Transverse colon (tissue), 3 donors: ENCODE results near the gene PRKCE.

ENCODE experiments used
- POLR2A ChIP-seq: fragments of 450-650 bp; IDR thresholded peaks from one replicate; pipeline ENCODE4 v1.6.1; 2016; ENCODE audit warnings: antibody characterized with exemption, mild to moderate bottlenecking, moderate library complexity
- POLR2AphosphoS5 ChIP-seq, 3 donors: sonication (generic); formaldehyde crosslinking; IDR thresholded peaks; one replicate each; pipeline ENCODE4 v1.6.1; 2016; ENCODE audit warnings: antibody characterized with exemption in 3 of 3

DNA sequence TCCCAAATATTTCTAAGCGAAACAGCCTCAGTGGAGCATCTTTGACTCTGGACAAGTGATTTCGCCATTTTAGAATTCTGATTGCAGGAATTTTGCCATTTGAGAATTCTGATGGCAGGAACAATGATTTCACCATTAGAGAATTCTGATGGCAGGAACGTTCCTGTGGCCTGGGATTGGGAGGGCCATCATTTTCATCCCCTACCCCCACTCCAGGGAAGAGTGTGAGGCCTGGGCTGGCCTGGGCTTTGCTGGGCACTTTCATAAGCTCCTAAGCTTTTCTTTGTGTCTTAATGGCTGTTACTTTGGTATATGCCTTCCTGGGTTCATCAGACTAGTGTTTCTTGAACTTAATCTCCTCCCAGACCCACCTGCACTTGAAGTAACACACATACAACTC, 516.4 kb downstream of the PRKCE start:
- no peak for TF ChIP-seq POLR2AphosphoS5 (IDR thresholded peaks at IDR 0.05)
- TF ChIP-seq POLR2A = no peak
